Measurements from ENCODE around the gene GAB2.

GAB2 gene

GRCh38 chr11:78428773-78429172 is 11.2 kb upstream of the GAB2 start:
- DNase-seq (ENCODE audit: low spot score) = no peak

GRCh38 chr11:78428266-78428636 is 10.6 kb upstream of the GAB2 start:
- no peak for DNase-seq (ENCODE audit: low spot score)

GRCh38 chr11:78427615-78428265 is 10.1 kb upstream of the GAB2 start:
- DNase-seq (ENCODE audit: low spot score) = no peak

- DNase-seq (ENCODE audit: low spot score) = no peak
Measured at GRCh38 chr11:78426845-78427244, 9.2 kb upstream of the GAB2 start.

- DNase-seq (ENCODE audit: low spot score) = peak; percentile 59
Measured at GRCh38 chr11:78425399-78426070, 7.9 kb upstream of the GAB2 start.

GRCh38 chr11:78424334-78425270 is 7.0 kb upstream of the GAB2 start:
- DNase-seq (ENCODE audit: low spot score) = peak; percentile 98

GRCh38 chr11:78423241-78423640 is 5.6 kb upstream of the GAB2 start:
- DNase-seq (ENCODE audit: low spot score) = no peak

GRCh38 chr11:78420796-78421209 is 3.2 kb upstream of the GAB2 start:
- DNase-seq (ENCODE audit: low spot score) = peak; percentile 100

GRCh38 chr11:78420255-78420764 is 2.7 kb upstream of the GAB2 start:
- DNase-seq (ENCODE audit: low spot score) = peak; percentile 91

- no peak for DNase-seq (ENCODE audit: low spot score)
Measured at GRCh38 chr11:78419327-78419726, 1.7 kb upstream of the GAB2 start.

GRCh38 chr11:78418584-78419211 is 1.1 kb upstream of the GAB2 start:
- no peak for DNase-seq (ENCODE audit: low spot score)

- peak; percentile 89 for DNase-seq (ENCODE audit: low spot score)
Measured at GRCh38 chr11:78417888-78418583, 416 bp upstream of the GAB2 start.

- peak; percentile 87 for DNase-seq (ENCODE audit: low spot score)
Measured at GRCh38 chr11:78416285-78417174, 1.1 kb downstream of the GAB2 start.

- no peak for DNase-seq (ENCODE audit: low spot score)
Measured at GRCh38 chr11:78415338-78415737, 2.3 kb downstream of the GAB2 start.

- DNase-seq (ENCODE audit: low spot score) = no peak
Measured at GRCh38 chr11:78414321-78415051, 3.1 kb downstream of the GAB2 start.

GRCh38 chr11:78408619-78409018 is 9.0 kb downstream of the GAB2 start:
- no peak for DNase-seq (ENCODE audit: low spot score)

GRCh38 chr11:78406568-78407196 is 10.9 kb downstream of the GAB2 start:
- no peak for DNase-seq (ENCODE audit: low spot score)

- no peak for DNase-seq (ENCODE audit: low spot score)
Measured at GRCh38 chr11:78405805-78406204, 11.8 kb downstream of the GAB2 start.

- no peak for DNase-seq (ENCODE audit: low spot score)
Measured at GRCh38 chr11:78403781-78404180, 13.8 kb downstream of the GAB2 start.
